T-helper 2 cell treated with Interferon-gamma antibody and Interleukin-4, amounts not matched to agents 5 μg/mL and 100 μg/mL, for 36 hours (primary cell): ENCODE data around the gene ANO6.
"Not testable (repeated sequence)": the region's sequence is repeated elsewhere in the genome, so short reads cannot be mapped to it uniquely, and the experiment has no call there.

ENCODE experiments used
- DNase-seq: peaks from one replicate; pipeline ENCODE4 v3.0.0; 2021; ENCODE audit warnings: low spot score
- H3K27ac Mint-ChIP-seq: one replicate; pipeline ENCODE4 v1.8.0; 2021; ENCODE audit warnings: mild to moderate bottlenecking, mixed read lengths
- H3K27me3 Mint-ChIP-seq: one replicate; pipeline ENCODE4 v1.8.0; 2021; ENCODE audit warnings: low read depth, mixed read lengths
- H3K36me3 Mint-ChIP-seq: one replicate; pipeline ENCODE4 v1.8.0; 2021; ENCODE audit warnings: low read depth, mixed read lengths
- H3K4me1 Mint-ChIP-seq: one replicate; pipeline ENCODE4 v1.8.0; 2021; ENCODE audit warnings: low read depth, mixed read lengths
- H3K4me3 Mint-ChIP-seq: one replicate; pipeline ENCODE4 v1.8.0; 2022; ENCODE audit warnings: mild to moderate bottlenecking, moderate library complexity, mixed read lengths
- H3K9me3 Mint-ChIP-seq: one replicate; pipeline ENCODE4 v1.8.0; 2021; ENCODE audit warnings: mixed read lengths

ANO6 gene, protein sequence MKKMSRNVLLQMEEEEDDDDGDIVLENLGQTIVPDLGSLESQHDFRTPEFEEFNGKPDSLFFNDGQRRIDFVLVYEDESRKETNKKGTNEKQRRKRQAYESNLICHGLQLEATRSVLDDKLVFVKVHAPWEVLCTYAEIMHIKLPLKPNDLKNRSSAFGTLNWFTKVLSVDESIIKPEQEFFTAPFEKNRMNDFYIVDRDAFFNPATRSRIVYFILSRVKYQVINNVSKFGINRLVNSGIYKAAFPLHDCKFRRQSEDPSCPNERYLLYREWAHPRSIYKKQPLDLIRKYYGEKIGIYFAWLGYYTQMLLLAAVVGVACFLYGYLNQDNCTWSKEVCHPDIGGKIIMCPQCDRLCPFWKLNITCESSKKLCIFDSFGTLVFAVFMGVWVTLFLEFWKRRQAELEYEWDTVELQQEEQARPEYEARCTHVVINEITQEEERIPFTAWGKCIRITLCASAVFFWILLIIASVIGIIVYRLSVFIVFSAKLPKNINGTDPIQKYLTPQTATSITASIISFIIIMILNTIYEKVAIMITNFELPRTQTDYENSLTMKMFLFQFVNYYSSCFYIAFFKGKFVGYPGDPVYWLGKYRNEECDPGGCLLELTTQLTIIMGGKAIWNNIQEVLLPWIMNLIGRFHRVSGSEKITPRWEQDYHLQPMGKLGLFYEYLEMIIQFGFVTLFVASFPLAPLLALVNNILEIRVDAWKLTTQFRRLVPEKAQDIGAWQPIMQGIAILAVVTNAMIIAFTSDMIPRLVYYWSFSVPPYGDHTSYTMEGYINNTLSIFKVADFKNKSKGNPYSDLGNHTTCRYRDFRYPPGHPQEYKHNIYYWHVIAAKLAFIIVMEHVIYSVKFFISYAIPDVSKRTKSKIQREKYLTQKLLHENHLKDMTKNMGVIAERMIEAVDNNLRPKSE

DNA sequence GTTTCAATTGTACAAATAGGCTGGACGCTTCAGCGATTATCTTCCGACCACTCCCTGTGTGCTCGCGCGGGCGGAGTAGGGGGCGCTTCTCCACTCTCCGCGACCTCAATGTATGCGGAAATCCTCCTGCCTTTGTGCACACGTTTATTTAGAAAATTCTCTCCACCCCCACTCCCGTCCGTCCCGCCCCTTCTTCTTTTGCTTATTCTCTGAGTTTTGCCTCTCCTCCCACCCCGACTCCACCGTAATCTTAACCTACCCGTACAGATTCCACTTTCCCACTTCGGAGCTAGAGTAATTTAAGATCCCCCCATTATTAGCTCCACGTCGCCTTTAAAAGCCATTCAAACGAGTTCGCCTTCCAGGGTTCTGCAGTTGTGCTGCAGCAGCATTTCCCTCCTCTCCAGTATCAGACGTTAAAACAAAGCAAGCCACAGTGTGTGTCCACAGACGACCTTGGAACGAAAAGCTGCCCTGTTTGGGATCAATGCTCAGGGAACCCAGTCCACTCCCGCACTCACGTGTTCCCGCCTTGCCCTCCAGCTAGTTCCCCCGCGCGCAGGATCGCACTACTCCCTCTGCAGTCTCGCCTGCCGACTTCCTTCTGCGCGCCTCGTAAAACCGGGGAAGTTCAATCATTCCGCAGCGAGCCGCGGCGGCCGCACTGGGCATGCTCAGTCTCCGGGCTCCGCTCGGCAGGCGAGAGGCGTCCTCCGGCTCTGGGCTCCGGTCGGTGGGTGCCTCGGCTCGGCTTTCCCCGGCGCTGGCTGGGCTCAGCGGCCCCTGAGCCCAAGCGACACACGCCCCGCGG is at the start of gene ANO6:
Gene ANO6, plus strand, starts transcription at position 677 of the 811 bp plus-strand sequence. CDS start 227 bp downstream, outside the sequence.
- H3K4me3 Mint-ChIP-seq, result peak within 1 kb of the TSS; percentile 93
- H3K27ac Mint-ChIP-seq, result peak within 1 kb of the TSS; percentile 92
- H3K9me3 Mint-ChIP-seq, result no peaks in the 10 kb centered on the region
- peaks cover 30% of the 10 kb centered on the region for H3K4me1 Mint-ChIP-seq
- H3K36me3 Mint-ChIP-seq, result no peaks in the 10 kb centered on the region
- no peaks in the 10 kb centered on the region for H3K27me3 Mint-ChIP-seq
- DNase-seq, result peak; percentile 84

DNA sequence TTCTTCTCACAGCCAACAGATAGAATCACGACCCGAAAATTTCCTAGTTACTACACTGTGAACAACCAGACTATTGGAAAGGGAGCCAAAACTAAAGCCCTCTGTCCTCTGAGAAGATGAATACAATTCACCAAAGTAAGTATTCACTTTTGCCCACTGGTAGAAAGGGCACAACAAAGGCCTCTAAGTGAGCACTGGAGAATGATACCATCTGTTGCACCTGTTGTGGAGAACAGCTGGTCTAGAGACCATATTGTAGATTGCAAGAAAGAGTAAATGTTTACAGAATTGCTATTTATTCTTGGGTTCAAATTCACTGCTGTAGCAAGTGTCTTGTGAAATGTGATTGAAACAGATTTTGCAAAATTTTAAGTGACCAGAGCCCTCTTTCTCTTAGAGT is 46.9 kb upstream of the ANO6 start:
- no peak for DNase-seq
- Mint-ChIP-seq H3K4me3 (no peak overlapping the region), H3K36me3 (no peaks in the 10 kb centered on the region), H3K4me1 (no peaks in the 10 kb centered on the region), H3K9me3 (no peaks in the 10 kb centered on the region), H3K27me3 (peaks cover 9% of the 10 kb centered on the region), H3K27ac (no peak overlapping the region)

DNA sequence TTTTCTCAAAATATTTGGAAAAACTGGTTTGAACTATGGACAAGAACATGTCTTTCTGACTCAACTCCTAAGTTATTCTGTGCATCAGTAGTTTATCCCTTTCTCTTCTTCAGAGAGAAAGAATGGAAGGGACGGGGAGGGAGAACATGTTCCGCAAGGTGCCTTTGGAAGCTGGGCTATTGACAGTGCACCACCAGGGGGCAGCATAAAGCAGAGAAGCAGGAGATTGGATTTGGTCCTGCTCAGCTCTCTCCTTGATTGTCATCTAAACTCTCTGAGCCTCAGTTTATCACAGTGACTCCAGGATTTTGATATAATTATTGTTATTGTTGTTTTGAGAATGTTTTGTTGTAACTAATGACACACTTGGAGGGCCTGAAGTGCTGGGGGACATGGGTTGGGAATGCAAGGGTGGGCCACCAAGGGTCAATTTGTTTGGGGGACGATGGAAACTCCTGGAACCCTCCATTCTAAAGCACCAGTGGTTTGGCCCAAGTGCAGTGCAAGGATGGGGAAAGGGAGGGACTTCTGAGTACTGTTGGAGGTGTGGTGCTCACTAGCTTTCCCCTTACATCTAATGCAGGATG is 45.3 kb upstream of the ANO6 start:
- H3K27me3 Mint-ChIP-seq, result peaks cover 7% of the 10 kb centered on the region
- no peak overlapping the region for H3K27ac Mint-ChIP-seq
- no peaks in the 10 kb centered on the region for H3K4me1 Mint-ChIP-seq
- no peaks in the 10 kb centered on the region for H3K36me3 Mint-ChIP-seq
- H3K4me3 Mint-ChIP-seq, result no peak overlapping the region
- H3K9me3 Mint-ChIP-seq, result no peaks in the 10 kb centered on the region
- peak; percentile 57 for DNase-seq

DNA sequence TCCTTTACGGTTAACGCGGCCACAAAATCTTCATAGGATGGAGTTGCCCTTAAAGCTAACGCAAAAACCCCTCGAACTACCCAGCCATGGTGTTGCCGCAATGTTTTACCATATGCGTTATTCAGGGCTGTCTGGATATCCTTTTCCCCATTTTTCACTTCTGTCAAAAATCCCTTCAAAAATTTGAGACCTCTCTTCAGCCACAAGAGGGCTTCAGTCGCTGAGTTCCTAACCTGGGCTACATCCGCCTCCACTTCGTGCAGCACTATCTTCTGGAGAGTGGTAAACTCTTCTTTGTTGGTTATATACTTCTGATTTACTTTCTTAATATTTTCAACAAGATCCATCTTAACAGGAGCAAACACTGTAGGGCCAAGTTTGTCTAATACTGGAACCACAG is 42.6 kb upstream of the ANO6 start:
- H3K27me3 Mint-ChIP-seq, H3K27ac Mint-ChIP-seq, DNase-seq, H3K4me3 Mint-ChIP-seq, H3K4me1 Mint-ChIP-seq: not testable (repeated sequence)
- peaks cover 18% of the 10 kb centered on the region for H3K9me3 Mint-ChIP-seq
- H3K36me3 Mint-ChIP-seq, result peaks cover 15% of the 10 kb centered on the region

DNA sequence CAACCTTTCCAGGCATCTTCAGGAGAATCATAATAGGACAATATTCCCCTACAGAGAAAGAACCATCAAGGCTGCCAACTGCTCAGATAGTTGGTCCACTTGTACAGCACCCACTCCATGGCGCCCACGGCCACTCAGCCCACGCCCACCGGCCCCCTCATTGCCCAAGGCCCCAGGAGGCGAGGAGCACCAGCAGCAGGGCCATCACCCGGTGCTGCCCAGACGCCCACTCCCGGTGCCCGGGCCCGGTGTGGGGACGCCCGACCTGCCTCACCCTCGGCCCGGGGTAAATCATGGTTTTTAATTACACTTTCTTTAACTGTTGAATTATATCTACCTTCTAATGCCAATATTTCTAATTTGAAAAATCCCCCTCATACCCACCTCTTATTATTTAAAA is 41.3 kb upstream of the ANO6 start:
- peaks cover 21% of the 10 kb centered on the region for H3K36me3 Mint-ChIP-seq
- no peaks in the 10 kb centered on the region for H3K27me3 Mint-ChIP-seq
- DNase-seq, result no peak
- H3K27ac Mint-ChIP-seq, result no peak overlapping the region
- H3K4me1 Mint-ChIP-seq, result no peaks in the 10 kb centered on the region
- peaks cover 28% of the 10 kb centered on the region for H3K9me3 Mint-ChIP-seq
- H3K4me3 Mint-ChIP-seq, result no peak overlapping the region

DNA sequence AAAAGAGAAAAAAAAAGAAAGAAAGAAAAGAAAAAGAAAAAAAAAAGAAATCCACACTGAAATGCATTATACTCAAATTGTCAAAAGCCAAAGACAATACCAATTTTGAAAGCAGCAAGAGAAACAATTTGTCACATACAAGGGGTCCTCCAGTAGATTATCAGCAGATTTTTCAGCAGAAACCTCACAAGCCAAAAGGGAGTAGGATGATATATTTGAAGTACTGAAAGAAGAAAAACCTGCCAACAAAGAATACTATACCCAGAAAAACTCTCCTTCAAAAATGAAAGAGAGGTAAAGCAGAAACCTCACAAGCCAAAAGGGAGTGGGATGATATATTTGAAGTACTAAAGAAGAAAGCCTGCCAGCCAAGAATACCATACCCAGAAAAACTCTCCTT is 37.1 kb upstream of the ANO6 start:
- peaks cover 31% of the 10 kb centered on the region for H3K9me3 Mint-ChIP-seq
- H3K4me1 Mint-ChIP-seq, result no peaks in the 10 kb centered on the region
- H3K27ac Mint-ChIP-seq, result no peak overlapping the region
- DNase-seq, result no peak
- no peak overlapping the region for H3K4me3 Mint-ChIP-seq
- peaks cover 21% of the 10 kb centered on the region for H3K36me3 Mint-ChIP-seq
- no peaks in the 10 kb centered on the region for H3K27me3 Mint-ChIP-seq

DNA sequence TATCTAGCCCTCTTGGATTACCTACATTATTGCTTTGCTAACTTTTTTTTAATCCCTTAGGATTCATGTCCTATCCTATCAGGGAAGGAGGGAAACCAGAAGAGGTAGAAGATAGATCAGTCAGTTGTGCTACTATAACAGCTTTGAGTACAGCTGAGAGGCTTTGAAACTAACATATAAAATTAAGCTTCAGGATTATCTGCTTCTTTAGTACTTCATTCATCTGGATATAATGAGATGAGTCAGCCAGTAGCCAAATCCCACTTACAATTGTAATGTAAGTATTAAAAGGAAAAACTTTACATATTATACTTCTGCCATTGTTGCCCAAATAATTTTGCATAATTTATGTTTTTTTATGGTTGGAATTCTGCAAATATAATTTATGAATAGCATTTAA is 33.4 kb upstream of the ANO6 start:
- DNase-seq, result no peak
- Mint-ChIP-seq H3K36me3 (peaks cover 14% of the 10 kb centered on the region), H3K4me3 (no peak overlapping the region), H3K27me3 (no peaks in the 10 kb centered on the region), H3K4me1 (no peaks in the 10 kb centered on the region), H3K9me3 (peaks cover 21% of the 10 kb centered on the region), H3K27ac (no peak overlapping the region)

DNA sequence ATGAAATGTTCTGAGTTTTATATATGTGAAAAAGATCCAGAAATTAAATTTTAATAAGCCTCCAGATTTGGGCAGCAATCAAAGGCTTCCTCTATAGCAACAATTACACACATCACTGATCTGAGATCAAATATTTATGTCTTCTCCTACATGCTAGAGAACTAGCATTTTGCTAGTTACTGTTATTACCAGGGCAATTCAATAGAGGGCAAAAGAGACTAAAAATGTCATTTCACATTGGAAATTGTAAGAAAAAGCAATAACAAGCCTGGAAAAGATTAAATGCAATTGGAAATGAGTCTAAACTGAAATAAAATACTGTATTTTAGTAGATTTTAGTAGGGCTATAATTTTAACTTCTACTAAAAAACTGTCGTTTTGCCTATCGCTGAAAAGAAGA is 32.6 kb upstream of the ANO6 start:
- H3K27ac Mint-ChIP-seq, result no peak overlapping the region
- H3K4me1 Mint-ChIP-seq, result no peaks in the 10 kb centered on the region
- H3K36me3 Mint-ChIP-seq, result peaks cover 6% of the 10 kb centered on the region
- H3K4me3 Mint-ChIP-seq, result no peak overlapping the region
- peaks cover 14% of the 10 kb centered on the region for H3K9me3 Mint-ChIP-seq
- no peaks in the 10 kb centered on the region for H3K27me3 Mint-ChIP-seq
- DNase-seq, result no peak

DNA sequence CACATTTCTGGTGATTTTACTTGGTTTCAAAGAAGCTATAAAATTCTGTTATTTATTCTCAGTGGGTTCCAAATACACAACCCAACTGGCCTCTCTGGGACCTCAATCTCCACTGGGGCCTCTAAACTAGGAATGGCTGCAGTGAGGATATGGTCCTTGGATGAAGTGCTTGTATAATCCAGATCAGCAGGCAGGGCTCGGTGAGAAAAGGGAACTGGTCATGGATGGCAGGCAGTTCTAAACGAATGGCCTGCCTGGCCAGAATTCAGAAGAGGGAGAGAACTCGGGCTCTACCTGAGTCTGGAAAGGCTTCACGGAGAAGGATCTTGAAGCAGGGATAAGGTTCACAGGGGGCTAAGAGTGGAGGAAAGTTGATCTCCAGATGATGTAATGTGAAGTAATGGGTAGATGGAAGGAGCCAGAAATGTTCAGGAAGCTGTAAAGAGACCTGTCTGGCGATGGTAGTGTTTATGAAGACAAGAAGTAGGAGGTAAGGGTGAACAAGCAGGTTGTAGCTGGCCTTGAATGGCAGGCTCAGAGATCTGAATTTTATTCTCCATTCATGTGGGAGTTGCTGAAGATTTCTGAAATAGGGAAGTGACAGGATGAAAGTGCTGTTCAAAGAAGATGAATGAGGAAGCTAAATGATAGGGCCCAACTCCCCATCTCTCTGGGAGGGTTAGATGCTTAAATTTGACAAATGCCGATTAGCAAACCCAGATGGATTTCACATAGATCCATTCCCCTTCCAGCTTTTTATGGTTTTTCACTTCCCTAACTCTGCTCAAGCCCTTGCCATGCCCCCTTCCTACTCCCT is 31.5 kb upstream of the ANO6 start:
- no peak for DNase-seq
- Mint-ChIP-seq H3K36me3 (no peaks in the 10 kb centered on the region), H3K27ac (no peak overlapping the region), H3K9me3 (peaks cover 4% of the 10 kb centered on the region), H3K4me3 (no peak overlapping the region), H3K4me1 (no peaks in the 10 kb centered on the region), H3K27me3 (no peaks in the 10 kb centered on the region)

DNA sequence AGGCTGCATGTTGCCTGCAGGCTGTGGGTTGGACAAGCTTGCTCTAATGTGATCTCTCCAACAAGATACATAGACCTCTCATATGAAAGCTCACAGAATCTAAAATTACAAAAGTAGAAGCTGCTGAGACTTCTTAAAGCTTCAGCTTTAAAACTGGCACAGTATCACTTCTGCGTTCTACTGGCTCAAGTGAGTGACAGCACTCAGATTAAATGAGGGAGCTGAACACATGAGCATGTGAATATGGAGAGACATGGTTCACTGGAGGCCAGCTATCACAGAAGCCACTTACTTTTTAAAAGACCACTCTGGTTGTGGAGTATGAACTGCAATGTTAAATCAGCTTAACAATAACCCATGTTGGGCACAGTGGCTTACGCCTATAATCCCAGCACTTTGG is 29.1 kb upstream of the ANO6 start:
- Mint-ChIP-seq H3K4me1 (peaks cover 5% of the 10 kb centered on the region), H3K9me3 (no peaks in the 10 kb centered on the region), H3K27me3 (no peaks in the 10 kb centered on the region), H3K36me3 (no peaks in the 10 kb centered on the region), H3K4me3 (no peak overlapping the region), H3K27ac (no peak overlapping the region)
- no peak for DNase-seq

DNA sequence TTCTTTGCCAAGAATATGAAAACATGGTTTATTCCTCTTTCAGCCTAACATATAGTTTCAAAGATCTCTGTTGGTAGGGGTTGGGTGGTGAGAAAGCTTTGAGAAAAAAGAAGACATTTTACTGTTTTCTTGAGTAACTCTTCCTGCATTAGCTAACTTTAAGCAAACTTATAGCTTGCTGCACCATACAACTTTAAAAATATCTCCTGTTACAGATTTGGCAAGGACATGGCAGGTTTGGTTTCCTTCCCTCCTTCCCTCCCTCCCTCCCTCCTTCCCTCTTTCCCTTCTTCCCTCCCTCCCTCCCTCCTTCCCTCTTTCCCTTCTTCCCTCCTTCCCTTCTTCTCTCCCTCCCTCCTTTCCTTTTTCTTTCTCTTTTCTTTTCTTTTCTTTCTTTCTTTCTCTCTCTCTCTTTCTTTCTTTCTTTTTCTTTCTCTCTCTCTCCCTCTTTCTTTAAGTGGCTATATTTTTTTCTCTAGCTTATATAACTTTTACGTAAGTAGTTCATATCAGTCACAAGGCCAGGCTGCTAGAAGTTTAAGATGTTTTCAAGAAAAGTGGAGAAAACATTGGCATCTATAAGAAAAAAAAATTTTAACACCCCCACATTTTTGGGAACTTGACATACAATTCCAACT is 26.0 kb upstream of the ANO6 start:
- no peak overlapping the region for H3K27ac Mint-ChIP-seq
- no peaks in the 10 kb centered on the region for H3K9me3 Mint-ChIP-seq
- no peak for DNase-seq
- H3K4me3 Mint-ChIP-seq, result no peak overlapping the region
- no peaks in the 10 kb centered on the region for H3K36me3 Mint-ChIP-seq
- peaks cover 14% of the 10 kb centered on the region for H3K4me1 Mint-ChIP-seq
- no peaks in the 10 kb centered on the region for H3K27me3 Mint-ChIP-seq

DNA sequence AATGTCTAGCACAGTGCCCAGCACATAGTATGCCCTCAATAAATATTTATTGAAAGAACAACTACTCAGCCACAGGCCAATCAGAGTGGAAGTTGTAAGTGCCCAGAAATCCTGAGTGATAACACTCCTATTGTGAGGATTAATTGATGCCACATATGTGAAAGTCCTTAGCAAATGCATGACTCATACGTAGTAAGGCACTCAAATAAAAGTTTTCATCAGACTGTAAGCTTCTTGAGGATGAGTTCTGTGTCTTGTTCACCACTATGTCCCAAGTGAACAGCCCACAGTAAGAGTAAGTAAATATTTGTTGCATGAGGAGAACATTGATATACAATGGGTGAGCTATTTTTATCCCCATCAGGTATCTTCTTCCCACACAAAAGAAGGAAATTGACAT is 24.7 kb upstream of the ANO6 start:
- Mint-ChIP-seq H3K27ac (no peak overlapping the region), H3K4me3 (no peak overlapping the region)

More for the DNA sequence above, 24.7 kb upstream of the ANO6 start:
- DNase-seq, result no peak
- no peaks in the 10 kb centered on the region for H3K9me3 Mint-ChIP-seq
- no peaks in the 10 kb centered on the region for H3K27me3 Mint-ChIP-seq
- H3K4me1 Mint-ChIP-seq, result peaks cover 14% of the 10 kb centered on the region
- no peaks in the 10 kb centered on the region for H3K36me3 Mint-ChIP-seq
